ENCODE results near the gene GIT2.

Gene GIT2

GRCh38 chr12:109925185-109925840, 70.9 kb downstream of the GIT2 start:
- H3K27me3 ChIP-seq (ENCODE audit: low read depth) = no peaks in the 10 kb centered on the region
- in situ Hi-C loops (cut with MboI; ENCODE audit: low sequenced_read_pairs) = no loop called here
- H3K4me3 ChIP-seq = no peak overlapping the region
- no peak for DNase-seq (ENCODE audit: low spot score in 2 of 2)
- no peaks in the 10 kb centered on the region for H3K4me1 ChIP-seq
- no peaks in the 10 kb centered on the region; the same call in 1 of the 2 replicates for H3K36me3 ChIP-seq (replicated peaks)
- no peaks in the 10 kb centered on the region for H3K9me3 ChIP-seq

- Histone ChIP-seq H3K4me3 (no peak overlapping the region), H3K27me3 (ENCODE audit: low read depth) (no peaks in the 10 kb centered on the region), H3K9me3 (no peaks in the 10 kb centered on the region), H3K4me1 (no peaks in the 10 kb centered on the region), H3K36me3 (replicated peaks) (peaks cover 7% of the 10 kb centered on the region; the same call in 1 of the 2 replicates)
- DNase-seq (ENCODE audit: low spot score in 2 of 2) = no peak
- in situ Hi-C loops (cut with MboI; ENCODE audit: low sequenced_read_pairs) = no loop called here
Observed at GRCh38 chr12:109923481-109924245, 72.5 kb downstream of the GIT2 start.

DNA sequence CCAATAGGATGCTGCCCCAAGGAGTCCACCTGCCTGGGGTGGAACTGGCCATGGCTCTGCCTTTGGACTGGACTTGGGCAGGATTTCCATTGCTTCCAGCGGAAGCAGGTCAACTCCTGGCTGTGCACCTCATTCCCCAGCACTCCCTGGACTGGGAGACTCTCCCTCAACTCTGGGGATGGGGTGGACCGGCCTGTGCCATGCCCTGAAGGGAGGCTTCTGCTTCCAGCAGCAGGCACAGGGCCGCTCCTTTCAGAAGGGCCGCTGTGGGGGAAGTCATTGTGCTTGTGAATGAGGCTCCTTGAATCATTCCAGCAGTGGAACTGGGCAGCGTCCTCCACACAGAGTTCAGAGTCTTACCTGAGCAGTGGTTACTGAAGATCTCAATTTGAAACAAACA, 73.1 kb downstream of the GIT2 start:
- Histone ChIP-seq H3K36me3 (replicated peaks) (peaks cover 8% of the 10 kb centered on the region; the same call in 1 of the 2 replicates), H3K4me1 (no peaks in the 10 kb centered on the region), H3K4me3 (no peak overlapping the region), H3K9me3 (no peaks in the 10 kb centered on the region), H3K27me3 (ENCODE audit: low read depth) (no peaks in the 10 kb centered on the region)
- DNase-seq (ENCODE audit: low spot score in 2 of 2) = no peak
- in situ Hi-C loops (cut with MboI; ENCODE audit: low sequenced_read_pairs) = no loop called here

DNA sequence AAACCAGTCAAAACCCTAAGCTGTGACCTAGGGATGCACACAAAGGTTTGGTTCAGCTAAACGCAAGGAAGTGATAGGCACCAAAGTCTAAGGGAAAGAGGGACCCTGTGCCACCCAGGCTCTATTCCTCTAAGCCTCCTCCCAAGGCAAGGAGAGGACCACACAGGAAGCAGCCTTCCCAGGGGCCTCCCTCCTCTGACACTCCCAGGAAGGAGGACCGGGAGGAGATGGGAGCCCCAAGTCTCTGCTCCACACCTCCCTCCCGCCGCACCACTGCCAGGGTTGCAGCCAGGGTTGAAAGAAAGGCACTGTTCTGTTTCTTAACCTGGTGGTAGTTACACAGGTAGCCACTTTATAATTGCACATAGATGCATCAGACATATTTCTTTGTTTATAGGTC, 74.2 kb downstream of the GIT2 start:
- Histone ChIP-seq H3K4me1 (no peaks in the 10 kb centered on the region), H3K9me3 (no peaks in the 10 kb centered on the region), H3K27me3 (ENCODE audit: low read depth) (no peaks in the 10 kb centered on the region), H3K4me3 (no peak overlapping the region), H3K36me3 (replicated peaks) (peaks cover 8% of the 10 kb centered on the region; the same call in 1 of the 2 replicates)
- no peak for DNase-seq (ENCODE audit: low spot score in 2 of 2)
- in situ Hi-C loops (cut with MboI; ENCODE audit: low sequenced_read_pairs) = no loop called here

GRCh38 chr12:109920261-109920780, 75.8 kb downstream of the GIT2 start:
- H3K9me3 ChIP-seq = no peaks in the 10 kb centered on the region

GRCh38 chr12:109919456-109919855, 76.7 kb downstream of the GIT2 start:
- H3K36me3 ChIP-seq (replicated peaks) = peaks cover 28% of the 10 kb centered on the region
- no peaks in the 10 kb centered on the region for H3K4me1 ChIP-seq
- H3K9me3 ChIP-seq = no peaks in the 10 kb centered on the region
- no peaks in the 10 kb centered on the region for H3K27me3 ChIP-seq (ENCODE audit: low read depth)
- H3K4me3 ChIP-seq = no peak overlapping the region
- DNase-seq (ENCODE audit: low spot score in 2 of 2) = no peak
- in situ Hi-C loops (cut with MboI; ENCODE audit: low sequenced_read_pairs) = no loop called here

More at GRCh38 chr12:109920261-109920780, 75.8 kb downstream of the GIT2 start:
- in situ Hi-C loops (cut with MboI; ENCODE audit: low sequenced_read_pairs) = no loop called here
- H3K4me3 ChIP-seq = no peak overlapping the region
- no peaks in the 10 kb centered on the region for H3K27me3 ChIP-seq (ENCODE audit: low read depth)
- no peaks in the 10 kb centered on the region for H3K4me1 ChIP-seq
- H3K36me3 ChIP-seq (replicated peaks) = peaks cover 23% of the 10 kb centered on the region
- no peak for DNase-seq (ENCODE audit: low spot score in 2 of 2)

DNA sequence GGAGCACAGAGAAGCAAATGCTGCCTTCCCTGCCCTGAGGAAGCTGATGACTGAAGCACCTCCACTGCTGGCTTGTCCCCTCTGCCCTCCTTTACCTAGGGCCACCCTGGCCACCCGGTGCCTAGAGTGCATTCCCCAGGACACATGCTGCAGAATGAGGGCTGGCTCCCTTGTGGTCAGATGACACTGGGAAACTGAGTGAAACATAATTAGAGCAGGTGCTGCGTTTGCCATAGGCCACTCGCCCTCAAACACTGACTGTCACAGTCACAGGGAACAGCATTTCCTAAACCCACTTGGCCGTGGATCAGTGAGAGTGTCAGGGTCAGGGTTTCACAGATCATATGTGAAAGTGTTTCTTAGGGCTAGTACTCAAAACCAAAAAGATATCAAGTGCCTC, 80.1 kb downstream of the GIT2 start:
- Histone ChIP-seq H3K27me3 (ENCODE audit: low read depth) (no peaks in the 10 kb centered on the region), H3K36me3 (replicated peaks) (peaks cover 47% of the 10 kb centered on the region), H3K4me1 (no peaks in the 10 kb centered on the region), H3K9me3 (no peaks in the 10 kb centered on the region), H3K4me3 (no peak overlapping the region)
- DNase-seq (ENCODE audit: low spot score in 2 of 2) = no peak
- in situ Hi-C loops (cut with MboI; ENCODE audit: low sequenced_read_pairs) = no loop called here

- Histone ChIP-seq H3K27me3 (ENCODE audit: low read depth) (no peaks in the 10 kb centered on the region), H3K4me1 (no peaks in the 10 kb centered on the region), H3K36me3 (replicated peaks) (peaks cover 47% of the 10 kb centered on the region), H3K9me3 (no peaks in the 10 kb centered on the region), H3K4me3 (no peak overlapping the region)
- DNase-seq (ENCODE audit: low spot score in 2 of 2) = no peak
- in situ Hi-C loops (cut with MboI; ENCODE audit: low sequenced_read_pairs) = no loop called here
Observed at GRCh38 chr12:109915171-109916040, 80.8 kb downstream of the GIT2 start.

DNA sequence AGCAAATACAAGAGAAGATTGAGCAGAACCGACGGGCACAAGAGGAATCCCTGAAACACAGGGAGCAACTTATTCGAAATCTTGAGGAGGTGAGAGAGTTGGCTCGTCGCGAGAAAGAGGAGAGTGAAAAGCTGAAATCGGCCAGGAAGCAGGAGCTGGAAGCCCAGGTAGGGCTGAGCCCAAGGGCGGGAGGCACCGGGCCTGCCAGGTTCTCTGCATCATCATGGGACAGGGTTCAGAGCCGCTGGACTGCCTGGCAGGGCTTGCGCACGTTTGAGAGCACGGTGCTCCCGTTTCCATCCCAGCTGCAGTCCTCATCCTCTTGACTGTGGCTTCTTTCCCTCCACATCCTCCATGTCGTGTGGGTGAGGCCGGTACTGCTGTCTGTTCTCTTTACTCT, 81.7 kb downstream of the GIT2 start:
- H3K36me3 ChIP-seq (replicated peaks) = peaks cover 43% of the 10 kb centered on the region
- no peaks in the 10 kb centered on the region for H3K9me3 ChIP-seq
- in situ Hi-C loops (cut with MboI; ENCODE audit: low sequenced_read_pairs) = no loop called here
- DNase-seq (ENCODE audit: low spot score in 2 of 2) = no peak
- H3K27me3 ChIP-seq (ENCODE audit: low read depth) = no peaks in the 10 kb centered on the region
- no peaks in the 10 kb centered on the region for H3K4me1 ChIP-seq
- no peak overlapping the region for H3K4me3 ChIP-seq

DNA sequence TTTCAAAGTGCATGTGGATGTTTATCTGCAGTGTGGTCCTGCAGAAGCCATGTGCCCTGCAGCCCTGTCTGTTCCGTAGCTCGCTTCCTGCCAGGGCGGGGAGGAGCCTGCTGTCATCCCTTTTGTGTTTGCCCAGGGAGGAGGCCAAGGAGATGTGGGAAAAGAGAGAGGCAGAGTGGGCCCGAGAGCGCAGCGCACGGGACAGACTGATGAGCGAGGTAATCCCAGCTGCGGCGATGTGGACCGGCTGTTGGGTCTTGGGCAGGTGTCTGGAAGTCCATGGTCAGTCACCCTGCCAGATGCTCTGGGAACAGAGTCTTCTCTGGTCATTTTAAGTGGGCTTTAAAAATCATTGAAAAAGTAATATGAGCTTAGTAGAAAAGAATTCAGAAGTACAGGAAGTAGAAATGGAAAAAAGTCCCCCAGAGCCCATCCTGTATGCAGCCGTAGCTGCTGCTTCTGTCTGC, 83.3 kb downstream of the GIT2 start:
- H3K27me3 ChIP-seq (ENCODE audit: low read depth) = no peaks in the 10 kb centered on the region
- H3K9me3 ChIP-seq = no peaks in the 10 kb centered on the region
- no peak overlapping the region for H3K4me3 ChIP-seq
- peaks cover 49% of the 10 kb centered on the region for H3K36me3 ChIP-seq (replicated peaks)
- no peak for DNase-seq (ENCODE audit: low spot score in 2 of 2)
- in situ Hi-C loops (cut with MboI; ENCODE audit: low sequenced_read_pairs) = no loop called here
- no peaks in the 10 kb centered on the region for H3K4me1 ChIP-seq

GRCh38 chr12:109910969-109911348, 85.2 kb downstream of the GIT2 start:
- in situ Hi-C loops (cut with MboI; ENCODE audit: low sequenced_read_pairs) = no loop called here
- Histone ChIP-seq H3K36me3 (replicated peaks) (peaks cover 58% of the 10 kb centered on the region), H3K4me3 (no peak overlapping the region), H3K4me1 (no peaks in the 10 kb centered on the region), H3K9me3 (no peaks in the 10 kb centered on the region), H3K27me3 (ENCODE audit: low read depth) (no peaks in the 10 kb centered on the region)
- peak; percentile 41 to 78 for DNase-seq (ENCODE audit: low spot score in 2 of 2)

DNA sequence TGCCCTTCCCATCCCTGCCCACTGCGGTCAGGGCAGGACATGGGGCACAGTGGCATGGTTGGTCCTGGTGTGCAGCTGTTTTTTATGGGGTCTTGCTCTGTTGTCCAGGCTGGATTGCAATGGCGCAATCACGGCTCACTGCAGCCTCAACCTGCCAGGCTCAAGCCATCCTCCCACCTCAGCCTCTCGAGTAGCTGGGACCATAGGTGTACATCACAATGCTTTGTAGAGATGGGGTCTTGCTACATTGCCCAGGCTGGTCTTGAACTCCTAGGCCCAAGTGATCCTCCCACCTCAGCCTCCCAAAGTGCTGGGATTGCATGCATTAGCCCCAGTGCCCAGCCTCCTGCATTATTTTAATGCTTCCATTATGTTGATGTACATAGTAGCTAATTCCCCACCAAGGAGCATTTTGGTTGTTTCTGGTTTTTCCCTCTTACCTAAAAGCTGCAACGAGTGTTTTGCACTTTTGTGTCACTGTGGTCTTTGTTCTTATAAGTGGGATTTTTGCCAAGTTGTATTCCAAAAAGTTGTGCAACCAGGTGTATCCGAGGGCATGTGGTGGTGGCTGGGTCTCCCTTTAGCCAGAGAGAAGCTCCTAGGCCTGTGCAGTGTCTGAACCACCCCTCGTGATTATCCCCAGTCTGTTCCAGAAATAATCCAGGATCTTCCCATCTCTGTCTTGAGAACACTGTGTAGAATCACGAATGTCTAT, 85.8 kb downstream of the GIT2 start:
- Histone ChIP-seq H3K4me3 (no peak overlapping the region), H3K9me3 (no peaks in the 10 kb centered on the region), H3K36me3 (replicated peaks) (peaks cover 55% of the 10 kb centered on the region), H3K27me3 (ENCODE audit: low read depth) (no peaks in the 10 kb centered on the region), H3K4me1 (no peaks in the 10 kb centered on the region)
- in situ Hi-C loops (cut with MboI; ENCODE audit: low sequenced_read_pairs) = no loop called here
- no peak for DNase-seq (ENCODE audit: low spot score in 2 of 2)

- H3K27me3 ChIP-seq (ENCODE audit: low read depth) = no peaks in the 10 kb centered on the region
- peaks cover 56% of the 10 kb centered on the region for H3K36me3 ChIP-seq (replicated peaks)
- no peaks in the 10 kb centered on the region for H3K9me3 ChIP-seq
- in situ Hi-C loops (cut with MboI; ENCODE audit: low sequenced_read_pairs) = no loop called here
- H3K4me3 ChIP-seq = no peak overlapping the region
- peaks cover 12% of the 10 kb centered on the region for H3K4me1 ChIP-seq
- DNase-seq (ENCODE audit: low spot score in 2 of 2) = no peak
Observed at GRCh38 chr12:109905301-109905700, 90.9 kb downstream of the GIT2 start.

Data from HAP-1 (cell line).